SH-SY5Y (cell line): ENCODE results near the gene ABHD12.

ENCODE experiments used
- GATA2 ChIP-seq: IDR thresholded peaks from 2 replicates; pipeline ENCODE4 v1.6.1; 2011; ENCODE audit warnings: mild to moderate bottlenecking, low read depth, low read length
- GATA3 ChIP-seq: IDR thresholded peaks from 2 replicates; pipeline ENCODE4 v1.6.1; 2011; ENCODE audit warnings: low read depth, mild to moderate bottlenecking, low read length, moderate library complexity

DNA sequence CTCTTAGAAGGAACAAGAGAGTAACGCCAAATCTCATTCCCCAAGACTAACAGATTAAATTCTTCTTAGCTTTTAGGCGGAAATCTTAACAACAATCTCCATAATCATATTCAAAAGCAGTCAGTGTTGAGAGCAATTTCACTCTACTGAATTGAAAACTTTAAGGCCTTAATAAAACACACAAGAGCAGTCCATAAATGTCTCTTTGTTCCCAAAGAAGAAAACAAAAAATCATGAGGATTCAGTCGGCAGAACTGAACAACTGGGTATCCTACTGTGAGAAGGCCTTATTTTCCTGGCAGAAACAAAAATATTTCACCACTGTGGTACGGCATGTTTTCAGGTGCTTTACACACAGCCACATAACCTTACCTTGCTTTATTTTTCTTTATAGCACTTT is 14.4 kb downstream of the ABHD12 start:
- TF ChIP-seq GATA2, result no peak
- TF ChIP-seq GATA3, result no peak
